Gastroesophageal sphincter (tissue), 3 donors: Measurements from ENCODE around the gene HAT1.
"Not testable (repeated sequence)": the region's sequence is repeated elsewhere in the genome, so short reads cannot be mapped to it uniquely, and the experiment has no call there.

ENCODE experiments used
- CTCF ChIP-seq, 4 experiments: fragments of 200-600 bp in 2 of 4; fragments of 450-650 bp in 2 of 4; sonication (generic) in 1 of 4; IDR thresholded peaks; one replicate each; pipeline ENCODE4 v1.5.1; 2017 to 2019; ENCODE audit warnings: antibody characterized with exemption in 4 of 4, mild to moderate bottlenecking in 2 of 4, moderate library complexity in 2 of 4
- EP300 ChIP-seq: sonication (generic); formaldehyde crosslinking; IDR thresholded peaks from one replicate; pipeline ENCODE4 v1.6.1; 2017; ENCODE audit warnings: antibody characterized with exemption, mild to moderate bottlenecking
- POLR2A ChIP-seq, 2 donors: fragments of 450-650 bp; IDR thresholded peaks; one replicate each; pipeline ENCODE4 v1.6.1; 2017; ENCODE audit warnings: antibody characterized with exemption in 2 of 2, mild to moderate bottlenecking in 2 of 2, moderate library complexity in 1 of 2
- POLR2AphosphoS5 ChIP-seq: sonication (generic); formaldehyde crosslinking; IDR thresholded peaks from one replicate; pipeline ENCODE4 v1.6.1; 2017; ENCODE audit warnings: antibody characterized with exemption

- TF ChIP-seq CTCF (IDR thresholded peaks at IDR 0.05); POLR2A (IDR thresholded peaks at IDR 0.05); POLR2AphosphoS5; EP300: not testable (repeated sequence)
Measured at GRCh38 chr2:171899623-171900282, 22.5 kb upstream of the HAT1 start.
